Activated CD4-positive, alpha-beta T cell treated with anti-CD3 and anti-CD28 coated beads, Interleukin-2, amount 10 ng/mL, durations not matched to agents 7 days and 5 days (primary cell): ENCODE data around the gene SIPA1. TPM values are rescaled to one million over a fixed set of nuclear protein-coding genes. Genes with fewer than 3 reads are reported as not detected.
"Not testable (repeated sequence)": the region's sequence is repeated elsewhere in the genome, so short reads cannot be mapped to it uniquely, and the experiment has no call there.

Source experiments
- CTCF ChIA-PET: fragments of 350-600 bp; sonication (Branson Sonifier 250); formaldehyde crosslinking; loops from one replicate; lab custom pipeline; 2021; ENCODE audit warnings: antibody characterized with exemption; lab: Charles Lee
- POLR2A ChIA-PET: fragments of 350-600 bp; sonication (Branson Sonifier 250); formaldehyde crosslinking; loops from one replicate; lab custom pipeline; 2021; ENCODE audit warnings: antibody characterized with exemption; lab: Charles Lee
- DNase-seq: peaks from one replicate; pipeline ENCODE4 v3.0.0-alpha.2; 2020
- H3K27ac Mint-ChIP-seq: one replicate; pipeline ENCODE4 v1.8.0; 2021; ENCODE audit warnings: mild to moderate bottlenecking, moderate library complexity, mixed read lengths
- H3K27me3 Mint-ChIP-seq: one replicate; pipeline ENCODE4 v1.8.0; 2021; ENCODE audit warnings: mixed read lengths
- H3K36me3 Mint-ChIP-seq: one replicate; pipeline ENCODE4 v1.8.0; 2021; ENCODE audit warnings: low read depth, mixed read lengths
- H3K4me1 Mint-ChIP-seq: one replicate; pipeline ENCODE4 v1.8.0; 2021; ENCODE audit warnings: mixed read lengths
- H3K4me3 Mint-ChIP-seq: one replicate; pipeline ENCODE4 v1.8.0; 2021; ENCODE audit warnings: mild to moderate bottlenecking, moderate library complexity, mixed read lengths
- H3K9me3 Mint-ChIP-seq: one replicate; pipeline ENCODE4 v1.8.0; 2021; ENCODE audit warnings: mixed read lengths
- total RNA-seq, 2 experiments: library from RNA; stranded (reverse); gene quantifications; one replicate each; pipeline ENCODE4 v1.2.3, GENCODE V29; 2021

SIPA1 gene
- total RNA-seq, 2 experiments from 2014 or later = 229 to 235 TPM

DNA sequence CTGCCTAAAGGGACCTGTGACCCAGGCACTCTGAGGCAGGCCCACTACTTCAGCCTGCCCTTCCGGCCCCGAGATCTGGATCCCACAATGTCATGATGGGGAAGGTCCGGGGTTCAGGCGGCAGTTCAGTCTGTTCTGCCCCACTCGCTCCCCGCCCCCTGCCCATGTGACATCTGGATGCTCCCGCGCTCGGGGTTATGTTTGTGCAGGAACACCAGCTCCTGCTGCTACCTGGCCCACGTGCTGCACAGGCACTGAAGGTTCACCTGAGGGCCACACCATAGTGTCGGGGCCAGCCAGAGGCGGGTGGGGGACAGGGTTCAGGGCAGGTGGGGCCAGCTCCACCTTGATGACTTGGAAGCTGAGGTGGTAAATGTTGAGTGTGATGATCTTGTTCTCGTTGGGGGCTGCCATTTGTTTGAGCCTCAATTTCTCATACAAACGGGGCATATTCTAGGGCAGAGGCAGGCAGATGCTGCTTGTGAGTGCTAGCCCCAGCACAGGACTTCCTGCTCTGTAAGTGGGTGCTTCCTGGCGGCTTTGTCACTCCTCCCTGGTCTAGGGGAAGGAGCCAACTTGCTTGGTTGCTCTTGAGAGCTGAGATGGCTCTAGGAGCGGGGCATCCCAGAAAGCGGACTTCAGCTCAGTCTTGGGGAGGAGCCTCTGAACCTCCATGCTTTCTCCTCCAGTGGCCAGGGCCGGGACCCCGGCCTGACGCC, 4.4 kb upstream of the SIPA1 start:
- Mint-ChIP-seq H3K36me3 (peaks cover 18% of the 10 kb centered on the region), H3K4me3 (no peak overlapping the region), H3K27me3 (no peaks in the 10 kb centered on the region), H3K9me3 (no peaks in the 10 kb centered on the region), H3K27ac (peak overlapping the region; percentile 55), H3K4me1 (peaks cover 28% of the 10 kb centered on the region)
- POLR2A ChIA-PET = no interaction called here
- CTCF ChIA-PET = interaction anchor here (0.6 to 1.6 kb wide), 6 partner anchors 9 to 1961 kb away, joined by 3 to 5 read pairs (median 4); no protein-coding TSS in a partner anchor
- DNase-seq = peak; percentile 38

DNA sequence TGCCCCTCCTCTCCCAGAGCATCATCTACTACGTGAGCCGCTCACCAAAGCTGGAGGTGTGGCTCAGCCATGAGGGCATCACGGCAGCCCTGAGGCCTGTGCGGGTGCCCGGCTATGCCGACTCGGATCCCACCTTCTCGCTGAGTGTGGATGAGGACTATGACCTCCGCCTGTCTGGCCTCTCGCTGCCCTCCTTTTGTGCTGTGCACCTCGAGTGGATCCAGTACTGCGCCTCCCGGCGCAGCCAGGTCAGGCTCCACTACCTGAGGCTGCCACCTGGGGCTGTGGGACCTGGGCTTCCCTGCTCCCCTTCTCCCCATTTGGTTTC, 3.8 kb upstream of the SIPA1 start:
- Mint-ChIP-seq H3K4me1 (peaks cover 28% of the 10 kb centered on the region), H3K27me3 (no peaks in the 10 kb centered on the region), H3K4me3 (no peak overlapping the region), H3K9me3 (no peaks in the 10 kb centered on the region), H3K27ac (peak overlapping the region; percentile 55), H3K36me3 (peaks cover 18% of the 10 kb centered on the region)
- no peak for DNase-seq
- CTCF ChIA-PET = interaction anchor here (0.6 to 1.6 kb wide), 4 partner anchors 11 to 1961 kb away, joined by 3 to 5 read pairs (median 4); no protein-coding TSS in a partner anchor
- POLR2A ChIA-PET = no interaction called here

DNA sequence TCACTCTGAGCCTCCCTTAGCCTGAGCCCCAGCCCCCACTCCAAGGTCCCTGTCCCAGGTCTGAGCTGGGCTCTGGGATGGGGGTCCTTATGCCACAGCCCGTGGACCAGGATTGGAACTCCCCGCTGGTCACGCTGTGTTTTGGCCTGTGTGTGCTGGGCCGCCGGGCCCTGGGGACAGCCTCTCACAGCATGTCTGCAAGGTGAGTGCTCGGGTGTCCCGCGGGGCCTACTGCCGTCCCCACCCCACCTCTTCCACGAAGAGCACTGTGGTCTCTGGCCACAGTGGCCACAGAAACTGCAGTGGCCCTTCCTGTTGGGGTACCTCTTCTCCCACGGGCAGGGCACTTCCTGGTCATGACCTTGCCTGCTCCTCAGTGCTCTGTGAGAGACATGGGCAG, 3.5 kb upstream of the SIPA1 start:
- H3K9me3 Mint-ChIP-seq = no peaks in the 10 kb centered on the region
- peak overlapping the region; percentile 55 for H3K27ac Mint-ChIP-seq
- ChIA-PET POLR2A (no interaction called here), CTCF (interaction anchor here (1.4 kb wide), 1 partner anchor 15 kb away, joined by 3 read pairs; no protein-coding TSS in a partner anchor)
- H3K4me1 Mint-ChIP-seq = peaks cover 28% of the 10 kb centered on the region
- DNase-seq = no peak
- H3K36me3 Mint-ChIP-seq = peaks cover 17% of the 10 kb centered on the region
- no peaks in the 10 kb centered on the region for H3K27me3 Mint-ChIP-seq
- no peak overlapping the region for H3K4me3 Mint-ChIP-seq

DNA sequence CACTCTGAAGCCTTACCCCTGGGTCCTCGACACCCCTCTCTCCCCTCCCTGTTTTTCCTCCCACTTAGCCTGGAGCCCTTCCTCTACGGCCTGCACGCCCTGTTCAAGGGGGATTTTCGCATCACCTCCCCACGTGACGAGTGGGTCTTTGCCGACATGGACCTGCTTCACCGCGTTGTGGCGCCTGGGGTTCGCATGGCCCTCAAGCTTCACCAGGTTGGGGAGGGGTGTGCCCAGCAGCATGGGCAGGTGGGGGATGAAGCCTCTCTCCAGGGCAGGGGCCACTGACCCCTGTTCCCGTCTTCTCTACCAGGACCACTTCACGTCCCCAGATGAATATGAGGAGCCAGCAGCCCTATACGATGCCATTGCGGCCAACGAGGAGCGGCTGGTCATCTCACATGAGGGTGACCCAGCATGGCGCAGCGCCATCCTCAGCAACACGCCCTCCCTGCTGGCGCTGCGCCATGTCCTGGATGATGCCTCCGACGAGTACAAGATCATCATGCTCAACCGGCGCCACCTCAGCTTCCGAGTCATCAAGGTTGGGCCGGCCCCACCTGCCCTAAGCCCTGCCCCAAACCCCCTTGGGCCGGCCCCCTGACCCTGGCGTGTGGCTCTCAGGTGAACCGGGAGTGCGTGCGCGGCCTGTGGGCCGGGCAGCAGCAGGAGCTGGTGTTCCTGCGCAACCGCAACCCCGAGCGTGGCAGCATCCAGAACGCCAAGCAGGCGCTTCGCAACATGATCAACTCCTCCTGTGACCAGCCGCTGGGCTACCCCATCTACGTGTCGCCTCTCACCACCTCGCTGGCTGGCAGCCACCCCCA, 2.8 kb upstream of the SIPA1 start:
- ChIA-PET POLR2A (no interaction called here), CTCF (interaction anchor here (0.5 kb wide), 1 partner anchor 46 kb away, joined by 3 read pairs; no protein-coding TSS in a partner anchor)
- peaks cover 35% of the 10 kb centered on the region for H3K4me1 Mint-ChIP-seq
- no peaks in the 10 kb centered on the region for H3K27me3 Mint-ChIP-seq
- no peak overlapping the region for H3K4me3 Mint-ChIP-seq
- H3K9me3 Mint-ChIP-seq = no peaks in the 10 kb centered on the region
- DNase-seq = no peak
- peaks cover 21% of the 10 kb centered on the region for H3K36me3 Mint-ChIP-seq
- no peak overlapping the region for H3K27ac Mint-ChIP-seq

DNA sequence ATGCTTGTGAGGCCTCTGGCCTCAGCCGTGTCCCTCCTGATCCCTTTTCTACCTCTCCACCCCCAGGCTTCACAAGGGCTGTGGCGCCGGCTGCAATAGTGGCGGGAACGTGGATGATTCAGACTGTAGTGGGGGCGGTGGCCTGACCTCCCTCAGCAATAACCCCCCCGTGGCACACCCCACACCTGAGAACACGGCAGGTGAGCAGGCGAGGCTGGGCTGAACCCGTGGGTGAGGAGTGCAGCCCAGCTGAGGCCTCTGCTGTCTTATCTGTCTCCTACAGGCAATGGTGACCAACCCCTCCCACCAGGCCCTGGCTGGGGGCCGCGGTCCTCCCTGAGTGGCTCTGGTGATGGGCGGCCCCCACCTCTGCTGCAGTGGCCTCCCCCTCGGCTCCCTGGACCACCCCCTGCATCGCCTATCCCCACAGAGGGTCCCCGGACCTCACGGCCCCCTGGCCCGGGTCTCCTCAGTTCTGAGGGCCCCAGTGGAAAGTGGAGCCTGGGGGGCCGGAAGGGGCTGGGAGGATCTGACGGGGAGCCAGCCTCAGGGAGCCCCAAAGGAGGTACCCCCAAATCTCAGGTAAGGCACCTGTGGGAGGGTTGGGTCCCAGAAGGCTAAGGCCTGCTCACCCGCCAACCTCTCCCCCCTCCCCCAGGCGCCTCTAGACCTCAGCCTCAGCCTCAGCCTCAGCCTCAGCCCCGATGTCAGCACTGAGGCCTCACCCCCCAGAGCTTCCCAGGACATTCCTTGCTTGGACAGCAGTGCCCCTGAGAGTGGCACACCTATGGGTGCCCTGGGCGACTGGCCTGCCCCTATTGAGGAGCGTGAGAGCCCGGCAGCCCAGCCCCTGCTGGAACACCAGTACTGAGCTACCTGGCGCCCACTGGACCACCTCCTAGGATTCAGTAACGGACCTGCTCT, 1.5 kb upstream of the SIPA1 start:
- ChIA-PET CTCF (interaction anchor here (0.7 to 5.3 kb wide), 4 partner anchors 9 to 22 kb away, joined by 3 to 24 read pairs (median 4); partner anchors contain the start of gene PCNX3), POLR2A (no interaction called here)
- H3K36me3 Mint-ChIP-seq = peaks cover 31% of the 10 kb centered on the region

DNA sequence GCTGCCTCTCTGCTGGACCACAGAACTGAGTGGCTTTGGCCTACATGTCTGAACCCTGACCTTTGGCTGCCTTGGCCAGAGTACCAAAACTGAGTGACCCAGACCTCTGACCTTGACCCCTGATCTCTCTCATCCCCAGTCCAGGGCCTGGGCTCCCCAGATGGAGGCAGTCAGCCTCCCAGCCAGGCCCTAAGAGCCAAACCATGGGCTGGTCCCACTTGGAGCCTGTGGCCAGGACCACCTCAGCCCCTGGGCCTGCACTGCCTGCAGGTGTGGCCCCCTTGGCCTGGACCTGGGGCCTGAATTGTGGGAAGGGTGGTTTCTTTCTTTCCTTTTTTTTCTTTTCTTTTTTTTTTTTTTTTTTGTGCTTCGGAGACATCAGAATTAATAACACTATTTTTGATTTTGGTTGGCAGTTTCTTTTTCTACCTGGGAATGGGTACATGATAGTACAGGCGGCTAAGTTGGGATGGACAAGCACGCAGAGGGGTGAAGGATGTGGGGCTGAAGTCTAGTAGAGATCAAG, 806 bp upstream of the SIPA1 start:
- peak overlapping the region; percentile 72 for H3K27ac Mint-ChIP-seq
- no peaks in the 10 kb centered on the region for H3K27me3 Mint-ChIP-seq
- peaks cover 37% of the 10 kb centered on the region for H3K36me3 Mint-ChIP-seq
- no peaks in the 10 kb centered on the region for H3K9me3 Mint-ChIP-seq
- peaks cover 50% of the 10 kb centered on the region for H3K4me1 Mint-ChIP-seq
- H3K4me3 Mint-ChIP-seq = peak overlapping the region; percentile 83
- DNase-seq = no peak
- ChIA-PET CTCF (interaction anchor here (0.7 to 5.3 kb wide), 10 partner anchors 8 to 266 kb away, joined by 3 to 24 read pairs (median 4); partner anchors contain the start of gene PCNX3), POLR2A (interaction anchor here (1.6 kb wide), 1 partner anchor 26 kb away, joined by 5 read pairs; the partner anchor contains the start of gene RELA)

More for the DNA sequence above, 1.5 kb upstream of the SIPA1 start:
- Mint-ChIP-seq H3K9me3 (no peaks in the 10 kb centered on the region), H3K4me1 (peaks cover 43% of the 10 kb centered on the region), H3K27ac (no peak overlapping the region), H3K4me3 (peak overlapping the region; percentile 51), H3K27me3 (no peaks in the 10 kb centered on the region)
- no peak for DNase-seq

DNA sequence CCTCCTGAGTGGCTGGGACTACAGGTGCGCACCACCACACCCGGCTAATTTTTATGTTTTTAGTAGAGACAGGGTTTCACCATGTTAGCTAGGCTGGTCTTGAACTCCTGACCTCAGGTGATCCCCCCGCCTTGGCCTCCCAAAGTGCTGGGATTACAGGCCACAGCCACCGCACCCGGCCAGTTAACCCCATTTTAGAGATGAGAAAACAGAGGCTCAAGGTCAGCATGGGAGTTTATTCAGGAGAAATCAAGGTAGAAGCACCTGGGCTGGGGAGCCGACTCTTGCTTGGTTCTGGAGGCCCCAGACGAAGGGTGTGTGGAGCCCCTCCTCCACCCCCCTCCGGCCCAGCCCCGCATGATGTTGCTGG, 1.3 kb downstream of the SIPA1 start:
- H3K27me3 Mint-ChIP-seq = not testable (repeated sequence)
- CTCF ChIA-PET = interaction anchor here (0.6 to 5.3 kb wide), 13 partner anchors 9 to 1734 kb away, joined by 3 to 24 read pairs (median 5); partner anchors contain the start of genes CLCF1, KAT5, PCNX3 and RELA

DNA sequence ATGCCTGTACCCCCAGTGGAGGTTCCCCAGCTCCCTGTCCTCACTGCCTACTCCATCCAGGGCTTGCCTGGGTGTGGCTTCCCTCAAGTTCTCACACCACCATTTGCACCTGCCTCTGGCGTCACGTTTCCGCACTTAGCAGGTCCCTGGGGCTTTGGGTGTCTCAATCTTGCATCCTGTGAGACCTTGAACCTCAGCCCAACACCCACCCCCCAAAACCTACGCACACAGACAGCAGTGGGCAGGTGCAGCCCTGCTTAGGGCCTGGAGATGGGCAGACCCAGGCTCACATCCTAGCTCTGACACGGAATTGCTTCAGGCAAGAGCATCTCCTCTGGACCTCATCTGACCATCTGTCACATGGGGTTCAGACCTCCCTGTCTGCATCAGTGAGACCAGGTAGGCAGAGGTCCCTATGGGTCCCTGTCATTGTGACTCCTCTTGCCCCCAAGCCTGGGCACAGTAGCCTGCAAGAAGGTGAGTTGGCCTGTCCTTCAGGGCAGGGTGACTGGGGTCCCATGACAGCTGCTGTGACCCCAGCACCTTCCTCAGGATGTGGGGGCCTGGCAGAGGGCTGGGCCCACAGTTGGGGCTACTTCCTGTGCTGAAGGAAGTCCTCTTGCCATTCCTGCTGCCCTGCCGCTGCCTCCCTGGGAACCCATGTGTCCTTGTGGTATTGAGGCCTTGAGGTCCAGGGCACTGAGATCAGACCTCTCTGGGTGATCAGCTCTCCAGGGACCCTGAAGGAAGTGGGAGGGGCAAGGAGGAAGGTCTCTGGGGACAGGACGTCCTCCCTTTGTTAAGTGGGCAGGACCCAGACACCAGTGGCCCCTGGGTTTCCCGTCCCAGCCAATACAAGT, 2.0 kb downstream of the SIPA1 start:
- CTCF ChIA-PET = interaction anchor here (1.0 to 5.3 kb wide), 8 partner anchors 9 to 220 kb away, joined by 3 to 24 read pairs (median 6); partner anchors contain the start of genes KAT5, MUS81 and PCNX3
- H3K4me1 Mint-ChIP-seq = peaks cover 52% of the 10 kb centered on the region
- H3K36me3 Mint-ChIP-seq = peaks cover 44% of the 10 kb centered on the region
- no peaks in the 10 kb centered on the region for H3K27me3 Mint-ChIP-seq
- H3K4me3 Mint-ChIP-seq = peak overlapping the region; percentile 83
- H3K27ac Mint-ChIP-seq = peak overlapping the region; percentile 90
- DNase-seq = peak; percentile 83
- POLR2A ChIA-PET = interaction anchor here (0.9 to 1.3 kb wide), 2 partner anchors 11 to 250 kb away, joined by 3 read pairs; partner anchors contain the start of gene CCDC85B
- H3K9me3 Mint-ChIP-seq = no peaks in the 10 kb centered on the region

More for the DNA sequence above, 1.3 kb downstream of the SIPA1 start:
- Mint-ChIP-seq H3K27ac (peak overlapping the region; percentile 90), H3K4me3 (peak overlapping the region; percentile 83), H3K36me3 (peaks cover 45% of the 10 kb centered on the region), H3K4me1 (peaks cover 56% of the 10 kb centered on the region)
- H3K9me3 Mint-ChIP-seq, DNase-seq: not testable (repeated sequence)
- POLR2A ChIA-PET = interaction anchor here (0.9 to 1.4 kb wide), 2 partner anchors 14 to 251 kb away, joined by 3 to 6 read pairs; partner anchors contain the start of gene CCDC85B

DNA sequence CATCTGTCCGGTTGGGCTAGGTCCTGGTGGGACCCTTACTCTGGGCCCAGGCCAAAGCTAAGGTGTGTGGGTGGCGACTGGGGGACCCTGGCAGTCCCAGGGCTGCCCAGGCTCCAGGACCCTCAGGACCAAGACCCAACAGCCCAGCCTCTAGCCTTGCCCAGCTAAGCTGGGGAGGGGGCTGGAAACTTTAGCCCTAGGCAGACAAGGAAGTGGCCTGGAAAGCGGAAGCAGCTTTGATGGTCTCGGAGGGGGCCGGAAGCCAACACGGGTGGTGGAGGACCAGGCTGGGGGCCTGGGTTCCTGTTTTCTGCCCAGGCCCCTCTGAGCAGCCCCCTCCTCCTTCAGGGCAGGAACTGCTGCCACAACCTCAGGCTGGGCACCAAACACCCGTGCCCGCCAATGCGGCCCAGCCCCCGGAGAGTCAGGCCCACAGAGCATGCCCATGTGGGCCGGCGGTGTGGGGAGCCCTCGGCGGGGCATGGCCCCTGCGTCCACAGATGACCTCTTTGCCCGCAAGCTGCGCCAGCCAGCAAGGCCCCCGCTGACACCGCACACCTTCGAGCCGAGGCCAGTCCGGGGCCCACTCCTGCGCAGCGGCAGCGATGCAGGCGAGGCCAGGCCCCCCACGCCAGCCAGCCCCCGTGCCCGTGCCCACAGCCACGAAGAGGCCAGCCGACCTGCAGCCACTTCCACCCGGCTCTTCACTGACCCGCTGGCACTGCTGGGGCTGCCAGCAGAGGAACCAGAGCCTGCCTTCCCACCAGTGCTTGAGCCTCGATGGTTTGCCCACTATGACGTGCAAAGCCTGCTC, 2.8 kb downstream of the SIPA1 start:
- Mint-ChIP-seq H3K27ac (peak overlapping the region; percentile 90), H3K4me3 (peak overlapping the region; percentile 83), H3K9me3 (no peaks in the 10 kb centered on the region), H3K36me3 (peaks cover 44% of the 10 kb centered on the region), H3K4me1 (peaks cover 51% of the 10 kb centered on the region), H3K27me3 (no peaks in the 10 kb centered on the region)
- POLR2A ChIA-PET = interaction anchor here (1.3 kb wide), 1 partner anchor 10 kb away, joined by 3 read pairs; no protein-coding TSS in a partner anchor
- CTCF ChIA-PET = interaction anchor here (1.0 to 5.3 kb wide), 5 partner anchors 11 to 219 kb away, joined by 3 to 24 read pairs (median 6); partner anchors contain the start of genes MUS81 and PCNX3
- DNase-seq = peak; percentile 55
